HCT116 (cell line): Measurements from ENCODE around the gene ZNF546. TPM values are rescaled to one million over a fixed set of nuclear protein-coding genes. Genes with fewer than 3 reads are reported as not detected.

Source experiments
- ATAC-seq: fragments of 200-7000 bp; cut with Tn5 transposase; 2 replicates; pipeline ENCODE4 v1.9.1; 2020; ENCODE audit warnings: mild to moderate bottlenecking, moderate library complexity
- BruUV-seq: library from RNA; stranded (reverse); fragments of 400-500 nt; replicated peaks from 2 replicates; lab custom pipeline; 2021; lab: Mats Ljungman, UMichigan
- CTCF ChIA-PET: fragments of 300-600 bp; sonication (Branson Sonifier 250); formaldehyde crosslinking; loops from one replicate; lab custom pipeline; 2021; ENCODE audit warnings: antibody characterized with exemption; lab: Charles Lee
- POLR2A ChIA-PET: fragments of 300-600, 350-600 bp; sonication (Branson Sonifier 250); formaldehyde crosslinking; loops from one replicate; lab custom pipeline; 2021; ENCODE audit warnings: antibody characterized with exemption; lab: Charles Lee
- RAD21 ChIA-PET, 2 experiments: fragments of 300-600 bp; sonication (Branson Sonifier 250); formaldehyde crosslinking; loops; one replicate each; lab custom pipeline; 2023; ENCODE audit warnings: low total read pairs in 2 of 2; ENCODE audit not compliant: uncharacterized antibody in 2 of 2, unreplicated experiment in 2 of 2, low non-redundant PET in 1 of 2; lab: Charles Lee
- DNase-seq: peaks from one replicate; pipeline ENCODE4 v3.0.0-alpha.2; 2010; ENCODE audit warnings: low read depth, low spot score
- H2AFZ ChIP-seq: fragments of 200-600 bp; shearing (Covaris generic), sonication (generic); 2 replicates; pipeline ENCODE4 v1.6.1; 2017; ENCODE audit warnings: low read depth, mixed run types, mixed read lengths, antibody characterized with exemption, low read length; ENCODE audit not compliant: poor library complexity, severe bottlenecking
- H3K27ac ChIP-seq: 2 replicates; pipeline ENCODE4 v1.5.1; 2012; ENCODE audit warnings: low read depth, low read length
- H3K27me3 ChIP-seq: fragments of 200-600 bp; sonication (generic); 2 replicates; pipeline ENCODE4 v1.6.1; 2016; ENCODE audit warnings: mixed run types, low read length, mixed read lengths; ENCODE audit not compliant: insufficient read depth
- H3K36me3 ChIP-seq, 2 experiments: fragments of 200-500 bp in 1 of 2; fragments of 200-600 bp in 1 of 2; sonication (Bioruptor generic) in 1 of 2; sonication (generic) in 1 of 2; 2 replicates each; pipeline versions ENCODE4 v1.5.1 to v1.6.1; 2014 to 2016; ENCODE audit warnings: low read length in 2 of 2, inconsistent platforms in 1 of 2, mixed read lengths in 1 of 2, mixed run types in 1 of 2; ENCODE audit not compliant: insufficient read depth in 2 of 2, control insufficient read depth in 1 of 2
- H3K4me1 ChIP-seq, 2 experiments: fragments of 200-600 bp in 1 of 2; sonication (generic) in 1 of 2; 2 replicates each; pipeline versions ENCODE4 v1.5.1 to v1.6.1; 2012 to 2017; ENCODE audit warnings: low read length in 2 of 2, inconsistent platforms in 1 of 2, mild to moderate bottlenecking in 1 of 2, mixed read lengths in 1 of 2, mixed run types in 1 of 2, moderate library complexity in 1 of 2; ENCODE audit not compliant: insufficient read depth in 2 of 2, control insufficient read depth in 1 of 2
- H3K4me2 ChIP-seq: fragments of 200-600 bp; sonication (generic); 2 replicates; pipeline ENCODE4 v1.6.1; 2017; ENCODE audit warnings: mixed run types, low read length, mixed read lengths
- H3K4me3 ChIP-seq, 2 experiments: fragments of 200-600 bp in 1 of 2; sonication (generic) in 1 of 2; replicated peaks in 1 of 2; 2 replicates each; pipeline ENCODE4 v1.5.1; 2011 to 2016; ENCODE audit warnings: low read length in 2 of 2, control low read depth in 1 of 2, low read depth in 1 of 2, mild to moderate bottlenecking in 1 of 2, mixed read lengths in 1 of 2, mixed run types in 1 of 2
- H3K79me2 ChIP-seq: fragments of 200-600 bp; sonication (generic); 2 replicates; pipeline ENCODE4 v1.6.1; 2017; ENCODE audit warnings: mild to moderate bottlenecking, mixed run types, low read length, moderate library complexity, mixed read lengths; ENCODE audit not compliant: insufficient read depth
- H3K9ac ChIP-seq: fragments of 200-600 bp; sonication (generic); 2 replicates; pipeline ENCODE4 v1.6.1; 2016; ENCODE audit warnings: low read length, mixed read lengths
- H3K9me2 ChIP-seq: fragments of 200-600 bp; sonication (generic), shearing (Covaris generic); 2 replicates; pipeline ENCODE4 v1.6.1; 2017; ENCODE audit warnings: mixed run types, mild to moderate bottlenecking, moderate library complexity; ENCODE audit not compliant: insufficient read depth
- H3K9me3 ChIP-seq, 2 experiments: fragments of 200-500 bp in 1 of 2; fragments of 200-600 bp in 1 of 2; sonication (Bioruptor generic) in 1 of 2; sonication (generic) in 1 of 2; 2 replicates each; pipeline ENCODE4 v1.6.1; 2014 to 2017; ENCODE audit warnings: low read length in 2 of 2, mixed read lengths in 2 of 2, inconsistent platforms in 1 of 2, low read depth in 1 of 2, mild to moderate bottlenecking in 1 of 2, mixed run types in 1 of 2, moderate library complexity in 1 of 2; ENCODE audit not compliant: control insufficient read depth in 1 of 2, insufficient read depth in 1 of 2
- H4K20me1 ChIP-seq: fragments of 200-600 bp; sonication (generic), shearing (Covaris generic); 2 replicates; pipeline ENCODE4 v1.6.1; 2017; ENCODE audit warnings: mixed run types, mild to moderate bottlenecking, moderate library complexity; ENCODE audit not compliant: insufficient read depth
- ATF3 ChIP-seq: IDR thresholded peaks from 2 replicates; pipeline ENCODE4 v1.6.1; 2012
- CBX3 ChIP-seq: IDR thresholded peaks from 2 replicates; pipeline ENCODE4 v1.6.1; 2012; ENCODE audit warnings: low read depth
- CTCF ChIP-seq, 3 experiments: fragments of 200-600 bp in 1 of 3; sonication (generic) in 1 of 3; IDR thresholded peaks in 2 of 3; conservative IDR thresholded peaks in 1 of 3; 2 replicates each; pipeline ENCODE4 v1.5.1; 2012 to 2017; ENCODE audit warnings: low read depth in 2 of 3, low read length in 2 of 3, antibody characterized with exemption in 1 of 3, borderline replicate concordance in 1 of 3, control low read depth in 1 of 3, mild to moderate bottlenecking in 1 of 3, mixed read lengths in 1 of 3, mixed run types in 1 of 3, moderate library complexity in 1 of 3; ENCODE audit not compliant: insufficient read depth in 1 of 3
- EGR1 ChIP-seq: IDR thresholded peaks from 2 replicates; pipeline ENCODE4 v1.6.1; 2012; ENCODE audit warnings: low read depth
- EZH2 ChIP-seq: fragments of 200-600 bp; sonication (generic); IDR thresholded peaks from 2 replicates; pipeline ENCODE4 v1.6.1; 2017; ENCODE audit warnings: antibody characterized with exemption, mixed run types
- FOSL1 ChIP-seq: IDR thresholded peaks from 2 replicates; pipeline ENCODE4 v1.6.1; 2012; ENCODE audit warnings: low read depth
- JUND ChIP-seq: IDR thresholded peaks from 2 replicates; pipeline ENCODE4 v1.6.1; 2012
- POLR2A ChIP-seq: IDR thresholded peaks from 2 replicates; pipeline ENCODE4 v1.7.0; 2011; ENCODE audit warnings: borderline replicate concordance; ENCODE audit not compliant: insufficient read depth, insufficient read length; ENCODE audit errors: extremely low read depth
- POLR2AphosphoS5 ChIP-seq: IDR thresholded peaks from 2 replicates; pipeline ENCODE4 v1.6.1; 2011; ENCODE audit warnings: mild to moderate bottlenecking, low read depth, low read length, moderate library complexity
- RAD21 ChIP-seq: IDR thresholded peaks from 2 replicates; pipeline ENCODE4 v1.6.1; 2012; ENCODE audit warnings: low read depth, mild to moderate bottlenecking
- REST ChIP-seq: IDR thresholded peaks from 2 replicates; pipeline ENCODE4 v1.6.1; 2012; ENCODE audit warnings: low read depth
- SRF ChIP-seq: IDR thresholded peaks from 2 replicates; pipeline ENCODE4 v1.6.1; 2012; ENCODE audit warnings: low read depth
- ZBTB33 ChIP-seq: IDR thresholded peaks from 2 replicates; pipeline ENCODE4 v1.6.1; 2011; ENCODE audit warnings: mild to moderate bottlenecking, low read length, moderate library complexity; ENCODE audit not compliant: insufficient replicate concordance; ENCODE audit errors: extremely low read depth
- ZFX ChIP-seq: fragments of 450-650 bp; IDR thresholded peaks from 2 replicates; pipeline ENCODE4 v1.6.1; 2017
- ZNF274 ChIP-seq: fragments of 200-500 bp; sonication (Bioruptor generic); IDR thresholded peaks from 2 replicates; pipeline ENCODE4 v1.6.1; 2014; ENCODE audit warnings: mild to moderate bottlenecking, low read depth, low read length, inconsistent platforms
- intact Hi-C: fragments of 100-400 bp; cut with micrococcal nuclease; formaldehyde crosslinking; loops from 2 replicates; pipeline ENCODE4 v1.10.0; 2022
- total RNA-seq: library from RNA; stranded (reverse); gene quantifications from one replicate; pipeline ENCODE4 v1.2.1, GENCODE V29; 2021; ENCODE audit not compliant: unreplicated experiment

ZNF546 gene
- total RNA-seq, 1 experiment from 2014 or later, result 0.64 TPM

DNA sequence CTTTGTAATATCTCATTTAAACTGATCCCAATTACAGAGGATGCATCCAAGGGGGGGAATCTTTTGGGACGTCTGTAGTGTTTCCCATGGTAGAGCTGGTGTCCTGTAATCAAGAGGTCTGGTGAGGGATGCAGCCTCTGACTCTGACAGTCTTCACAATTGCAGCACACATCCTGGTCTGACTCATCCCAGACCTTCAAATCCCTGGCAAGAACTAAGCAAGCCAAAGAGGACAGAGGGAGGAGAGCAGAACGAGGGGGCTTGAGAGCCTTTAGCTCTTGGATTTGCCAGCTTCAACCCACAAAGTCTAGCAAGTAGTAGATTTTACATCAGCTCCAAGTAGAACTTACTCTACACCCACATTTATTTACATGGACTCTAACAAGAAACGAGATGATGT, 45.2 kb upstream of the ZNF546 start:
- H2AFZ ChIP-seq, result no peak overlapping the region

DNA sequence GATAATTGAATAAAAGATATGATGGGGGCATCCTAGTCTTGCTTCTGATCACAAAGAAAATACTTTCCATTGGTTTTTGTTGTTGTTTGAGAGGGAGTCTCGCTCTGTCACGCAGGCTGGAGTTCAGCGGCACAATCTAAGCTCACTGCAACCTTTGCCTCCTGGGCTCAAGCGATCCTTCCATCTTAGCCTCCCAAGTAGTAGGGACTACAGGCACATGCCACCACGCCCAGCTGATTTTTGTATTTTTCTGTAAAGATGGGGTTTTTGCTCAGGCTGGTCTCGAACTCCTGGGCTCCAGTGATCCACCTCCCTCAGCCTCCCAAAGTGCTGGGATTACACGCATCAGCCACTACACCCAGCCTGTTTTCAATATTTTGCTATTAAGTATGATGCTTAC, 42.9 kb upstream of the ZNF546 start:
- intact Hi-C loops, result no loop called here
- POLR2A ChIA-PET, result no interaction called here
- no peak for DNase-seq
- TF ChIP-seq POLR2A, result no peak
- TF ChIP-seq FOSL1, result no peak
- no peak for TF ChIP-seq SRF
- TF ChIP-seq ZBTB33, result no peak
- TF ChIP-seq REST, result no peak
- no peak for TF ChIP-seq CTCF (IDR thresholded peaks at IDR 0.05 in 2 of 3, conservative IDR thresholded peaks at IDR 0.05 in 1 of 3; ENCODE audit: borderline replicate concordance in 1 of 3, insufficient read depth in 1 of 3, low read depth in 2 of 3, low read length in 2 of 3)
- no peak for TF ChIP-seq EGR1

More for the DNA sequence above, 45.2 kb upstream of the ZNF546 start:
- Histone ChIP-seq H3K27me3 (no peaks in the 10 kb centered on the region), H3K79me2 (no peaks in the 10 kb centered on the region), H3K36me3 (no peaks in the 10 kb centered on the region)
- intact Hi-C loops, result no loop called here
- BruUV-seq, result no TSS peak
- TF ChIP-seq SRF (no peak), FOSL1 (no peak), ATF3 (no peak), POLR2AphosphoS5 (no peak), ZFX (no peak), ZNF274 (no peak), POLR2A (no peak), EZH2 (no peak), CBX3 (no peak), RAD21 (no peak), JUND (no peak)
- TF ChIP-seq, all 23 proteins: peak for 0
- Histone ChIP-seq H3K4me2 (no peak overlapping the region), H3K9me3 (no peaks in the 10 kb centered on the region), H3K9me2 (no peaks in the 10 kb centered on the region; the same call in 1 of the 2 replicates), H4K20me1 (no peaks in the 10 kb centered on the region), H3K27ac (no peak overlapping the region), H3K9ac (no peak overlapping the region), H3K4me1 (no peaks in the 10 kb centered on the region), H3K4me3 (no peak overlapping the region)
- CTCF ChIA-PET, result no interaction called here
- RAD21 ChIA-PET, result no interaction called here
- DNase-seq, result no peak
- POLR2A ChIA-PET, result no interaction called here
- ATAC-seq, result no peak

More for the DNA sequence above, 42.9 kb upstream of the ZNF546 start:
- Histone ChIP-seq H3K4me3 (no peak overlapping the region), H3K4me1 (no peaks in the 10 kb centered on the region), H3K36me3 (no peaks in the 10 kb centered on the region), H3K4me2 (no peak overlapping the region), H2AFZ (no peak overlapping the region), H3K9me2 (no peaks in the 10 kb centered on the region; the same call in 1 of the 2 replicates), H3K27ac (no peak overlapping the region), H3K79me2 (no peaks in the 10 kb centered on the region), H3K9me3 (no peaks in the 10 kb centered on the region), H4K20me1 (no peaks in the 10 kb centered on the region), H3K27me3 (no peaks in the 10 kb centered on the region), H3K9ac (no peak overlapping the region)
- ChIA-PET RAD21 (no interaction called here), CTCF (no interaction called here)
- ATAC-seq, result no peak
- no TSS peak for BruUV-seq
